Skeletal muscle tissue (tissue), 4 donors: ENCODE measurements around the gene SORBS2. TPM values are rescaled to one million over a fixed set of nuclear protein-coding genes. Genes with fewer than 3 reads are reported as not detected.
"Not testable (repeated sequence)": the region's sequence is repeated elsewhere in the genome, so short reads cannot be mapped to it uniquely, and the experiment has no call there.

ENCODE experiments used
- H3K27ac ChIP-seq: one replicate; pipeline ENCODE4 v1.7.0; 2013; ENCODE audit warnings: mild to moderate bottlenecking, low read depth, low read length, inconsistent platforms
- H3K27me3 ChIP-seq, 3 donors: one replicate each; pipeline ENCODE4 v1.7.0; 2013; ENCODE audit warnings: low read length in 3 of 3; ENCODE audit not compliant: control insufficient read depth in 3 of 3, insufficient read depth in 3 of 3
- H3K36me3 ChIP-seq, 3 donors: one replicate each; pipeline ENCODE4 v1.7.0; 2013; ENCODE audit warnings: low read length in 3 of 3; ENCODE audit not compliant: control insufficient read depth in 3 of 3, insufficient read depth in 3 of 3
- H3K4me1 ChIP-seq, 3 donors: one replicate each; pipeline ENCODE4 v1.7.0; 2013; ENCODE audit warnings: low read length in 3 of 3, mild to moderate bottlenecking in 3 of 3; ENCODE audit not compliant: control insufficient read depth in 3 of 3, insufficient read depth in 3 of 3
- H3K4me3 ChIP-seq, 3 donors: one replicate each; pipeline ENCODE4 v1.7.0; 2013; ENCODE audit warnings: low read length in 3 of 3
- H3K9ac ChIP-seq, 3 donors: one replicate each; pipeline ENCODE4 v1.7.0; 2013; ENCODE audit warnings: low read length in 3 of 3, mild to moderate bottlenecking in 3 of 3, moderate library complexity in 2 of 3, low read depth in 1 of 3
- H3K9me3 ChIP-seq, 3 donors: one replicate each; pipeline ENCODE4 v1.7.0; 2013; ENCODE audit warnings: low read length in 3 of 3; ENCODE audit not compliant: control insufficient read depth in 3 of 3
- total RNA-seq: library from RNA; depleted of rRNA; stranded (reverse); fragments of >200 nt; gene quantifications from one replicate; pipeline ENCODE4 v1.2.3, GENCODE V29; 2014
- donor health status: Osteomylitis.

The SORBS2 gene
- total RNA-seq, 1 donor from 2014 or later: 14.1 TPM

DNA sequence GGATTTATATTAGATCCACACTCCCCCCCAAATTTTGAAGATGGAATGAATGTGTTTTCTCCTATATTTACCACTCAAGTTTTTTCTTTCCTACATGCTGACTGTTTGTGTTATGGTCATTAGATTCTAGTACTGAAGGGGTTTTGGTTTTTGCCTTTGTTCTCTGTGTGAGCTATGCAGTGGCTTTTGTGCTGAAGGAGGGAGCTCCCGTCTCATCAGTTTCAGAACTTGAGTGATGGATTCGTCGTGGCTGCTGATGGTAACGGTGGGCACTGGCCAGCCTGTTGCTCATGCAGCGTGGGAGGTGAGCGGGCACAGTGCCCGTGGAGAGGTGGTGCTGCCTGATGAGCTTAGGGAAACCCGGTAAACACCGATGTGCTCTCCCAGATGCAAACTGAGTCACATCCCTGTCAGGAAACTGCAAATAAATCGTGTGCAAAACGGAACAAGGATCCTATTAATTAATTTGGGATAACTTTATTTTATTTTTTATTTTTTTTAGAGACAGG lies 101.5 kb downstream of the SORBS2 start:
- H3K27ac ChIP-seq: no peak overlapping the region
- H3K4me3 ChIP-seq: no peak overlapping the region
- H3K27me3 ChIP-seq: no peaks in the 10 kb centered on the region
- H3K9me3 ChIP-seq: peaks cover 0 to 3% (median 0%) of the 10 kb centered on the region in 3 donors
- no peaks in the 10 kb centered on the region for H3K4me1 ChIP-seq
- H3K36me3 ChIP-seq: no peaks in the 10 kb centered on the region
- no peak overlapping the region for H3K9ac ChIP-seq

DNA sequence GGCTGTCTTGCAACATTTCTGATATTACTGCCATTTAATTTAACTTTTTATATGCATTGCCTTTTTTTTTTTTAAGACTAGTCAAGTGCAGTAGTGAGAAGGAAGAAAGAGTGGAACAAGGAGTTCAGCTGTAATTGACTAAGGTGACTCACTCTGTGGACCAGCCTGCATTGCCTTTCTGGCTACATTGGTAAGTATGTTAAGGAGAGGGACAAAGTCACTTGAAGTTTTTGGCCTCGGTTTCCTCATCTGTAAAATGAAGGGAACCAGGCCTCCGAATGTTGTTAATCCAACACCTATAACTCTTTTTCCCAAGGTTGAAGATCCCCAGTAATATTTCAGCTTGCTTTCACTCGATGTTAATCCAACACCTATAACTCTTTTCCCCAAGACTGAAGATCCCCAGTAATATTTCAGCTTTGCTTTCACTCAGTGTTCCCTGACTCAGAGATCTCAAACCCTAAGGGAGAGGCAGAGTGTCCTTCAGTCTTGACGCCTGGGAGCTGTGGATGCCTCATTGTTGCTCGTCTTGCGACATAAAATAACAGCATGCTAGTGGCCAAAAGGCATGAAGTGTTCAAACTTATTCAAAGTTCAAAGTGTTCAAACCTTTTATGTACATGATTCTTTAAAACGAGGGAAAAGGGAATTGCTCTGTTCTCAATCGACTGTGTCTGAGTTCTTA lies 102.0 kb downstream of the SORBS2 start:
- Histone ChIP-seq H3K27me3 (no peaks in the 10 kb centered on the region), H3K9ac (no peak overlapping the region), H3K27ac (no peak overlapping the region), H3K4me3 (no peak overlapping the region), H3K4me1 (no peaks in the 10 kb centered on the region), H3K9me3 (peaks cover 0 to 3% (median 0%) of the 10 kb centered on the region in 3 donors), H3K36me3 (no peaks in the 10 kb centered on the region)

DNA sequence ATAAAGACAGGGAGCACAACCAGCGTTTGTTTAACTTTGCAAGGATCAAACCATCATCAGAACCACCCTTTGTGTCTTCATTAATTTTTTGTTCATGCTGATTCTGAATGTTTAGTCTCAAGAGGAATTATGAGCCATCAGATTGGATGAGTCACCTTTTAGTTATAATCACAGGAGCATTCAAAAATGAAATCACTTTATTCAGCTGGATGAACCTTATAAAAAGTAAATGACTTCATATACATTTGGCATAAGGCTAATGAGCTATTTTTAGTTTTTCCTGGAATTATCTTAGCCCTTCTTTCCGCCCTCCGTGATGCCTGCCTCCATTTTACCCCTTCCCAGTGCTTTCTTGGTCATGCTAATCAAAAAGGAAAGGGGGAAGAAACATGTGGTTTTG lies 103.6 kb downstream of the SORBS2 start:
- Histone ChIP-seq H3K9me3 (peaks cover 0 to 3% (median 0%) of the 10 kb centered on the region in 3 donors), H3K27me3 (no peaks in the 10 kb centered on the region), H3K9ac (no peak overlapping the region), H3K27ac (no peak overlapping the region), H3K36me3 (no peaks in the 10 kb centered on the region), H3K4me3 (no peak overlapping the region), H3K4me1 (no peaks in the 10 kb centered on the region)

- not testable (repeated sequence) for H3K4me3 ChIP-seq, H3K9me3 ChIP-seq, H3K36me3 ChIP-seq, H3K4me1 ChIP-seq, H3K27me3 ChIP-seq, H3K9ac ChIP-seq, H3K27ac ChIP-seq
Measured at GRCh38 chr4:185707622-185708021, 104.4 kb downstream of the SORBS2 start.

DNA sequence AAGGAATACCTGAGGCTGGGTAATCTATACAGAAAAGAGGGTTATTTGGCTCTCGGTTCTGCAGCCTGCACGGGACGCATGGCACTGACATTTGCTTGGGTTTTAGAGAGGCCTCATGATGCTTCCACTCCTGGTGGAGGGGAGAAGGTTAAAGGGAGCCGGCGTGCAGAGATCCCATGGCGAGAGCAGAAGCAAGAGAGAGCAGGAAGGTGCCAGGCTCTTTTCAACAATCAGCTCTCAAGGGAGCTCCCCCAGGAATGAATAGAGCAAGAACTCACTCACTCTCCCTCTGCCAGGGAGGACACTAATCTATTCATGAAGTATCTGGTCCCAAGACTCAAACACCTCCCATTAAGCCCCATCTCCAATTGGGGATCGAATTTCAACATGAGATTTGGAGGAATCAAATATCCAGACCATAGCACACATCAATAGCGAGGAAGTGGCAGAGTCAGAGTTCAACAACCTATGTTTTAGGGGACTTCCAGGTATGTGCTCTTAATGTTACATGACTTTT lies 109.8 kb downstream of the SORBS2 start:
- H3K27ac ChIP-seq: no peak overlapping the region
- H3K4me3 ChIP-seq: no peak overlapping the region
- no peaks in the 10 kb centered on the region for H3K27me3 ChIP-seq
- no peaks in the 10 kb centered on the region for H3K4me1 ChIP-seq
- H3K9ac ChIP-seq: no peak overlapping the region
- peaks cover 0 to 3% (median 0%) of the 10 kb centered on the region in 3 donors for H3K9me3 ChIP-seq
- no peaks in the 10 kb centered on the region for H3K36me3 ChIP-seq

GRCh38 chr4:185700630-185701029 lies 111.4 kb downstream of the SORBS2 start:
- Histone ChIP-seq H3K4me3 (no peak overlapping the region), H3K9me3 (peaks cover 0 to under 1% (median 0%) of the 10 kb centered on the region in 3 donors), H3K27me3 (no peaks in the 10 kb centered on the region), H3K27ac (peak overlapping the region; percentile 37), H3K36me3 (no peaks in the 10 kb centered on the region), H3K4me1 (no peaks in the 10 kb centered on the region), H3K9ac (no peak overlapping the region)

GRCh38 chr4:185700048-185700447 lies 111.9 kb downstream of the SORBS2 start:
- H3K27ac ChIP-seq: no peak overlapping the region
- no peaks in the 10 kb centered on the region for H3K4me1 ChIP-seq
- H3K9ac ChIP-seq: no peak overlapping the region

DNA sequence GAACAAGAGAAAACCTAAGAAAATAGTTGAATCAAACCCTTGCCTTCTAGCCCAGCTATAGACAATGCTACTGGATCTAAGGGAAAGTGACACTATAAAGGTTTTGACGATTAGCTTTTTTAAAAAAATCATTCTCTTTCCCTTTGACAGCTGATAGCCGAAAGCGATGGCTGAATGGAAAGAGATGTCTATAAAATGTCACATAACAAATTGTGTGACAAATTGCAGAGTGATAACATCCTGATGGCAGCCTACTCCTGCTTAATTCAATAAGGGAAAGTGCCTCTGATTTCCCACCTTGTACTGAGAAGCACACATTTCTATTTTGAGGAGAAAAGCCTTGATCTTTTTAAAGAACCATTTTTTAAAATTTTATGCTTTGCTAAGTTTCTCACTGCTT lies 114.5 kb downstream of the SORBS2 start:
- no peaks in the 10 kb centered on the region for H3K4me1 ChIP-seq
- no peaks in the 10 kb centered on the region for H3K9me3 ChIP-seq
- no peak overlapping the region for H3K27ac ChIP-seq
- H3K4me3 ChIP-seq: no peak overlapping the region
- no peak overlapping the region for H3K9ac ChIP-seq
- no peaks in the 10 kb centered on the region for H3K27me3 ChIP-seq
- no peaks in the 10 kb centered on the region for H3K36me3 ChIP-seq

More at GRCh38 chr4:185700048-185700447, 111.9 kb downstream of the SORBS2 start:
- Histone ChIP-seq H3K4me3 (no peak overlapping the region), H3K9me3 (no peaks in the 10 kb centered on the region), H3K36me3 (no peaks in the 10 kb centered on the region), H3K27me3 (no peaks in the 10 kb centered on the region)

DNA sequence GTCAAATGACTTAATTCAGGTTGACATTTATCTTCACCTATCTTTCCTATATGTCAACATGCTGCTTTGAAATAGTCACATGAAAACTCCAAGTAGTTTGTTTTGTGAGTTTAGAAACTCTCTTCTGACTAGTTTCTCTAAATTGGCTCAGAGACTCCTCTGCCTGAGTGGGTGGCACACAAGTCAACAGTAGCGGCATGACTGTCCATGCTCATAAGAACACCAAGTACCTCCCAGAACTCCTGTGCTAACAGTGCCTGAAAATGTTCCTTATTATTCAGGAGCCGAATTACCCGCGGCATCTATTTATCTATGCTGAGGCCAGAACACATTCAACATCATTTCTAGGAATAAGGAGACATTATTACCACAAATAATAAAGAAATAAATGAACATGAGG lies 116.3 kb downstream of the SORBS2 start:
- H3K9ac ChIP-seq: no peak overlapping the region
- no peak overlapping the region for H3K4me3 ChIP-seq
- H3K27me3 ChIP-seq: no peaks in the 10 kb centered on the region
- H3K27ac ChIP-seq: no peak overlapping the region
- H3K36me3 ChIP-seq: no peaks in the 10 kb centered on the region
- H3K9me3 ChIP-seq: no peaks in the 10 kb centered on the region
- no peaks in the 10 kb centered on the region for H3K4me1 ChIP-seq

- H3K27me3 ChIP-seq: no peaks in the 10 kb centered on the region
- H3K36me3 ChIP-seq: no peaks in the 10 kb centered on the region
- H3K9ac ChIP-seq: peak overlapping the region in 1 of 3 donors; percentile 3
- H3K4me3 ChIP-seq: no peak overlapping the region
- H3K27ac ChIP-seq: peak overlapping the region; percentile 46
- no peaks in the 10 kb centered on the region for H3K4me1 ChIP-seq
- no peaks in the 10 kb centered on the region for H3K9me3 ChIP-seq
Measured at GRCh38 chr4:185693548-185694215, 118.3 kb downstream of the SORBS2 start.
